Brain microvascular endothelial cell (primary cell): Measurements from ENCODE around the gene ALK.
A peak's percentile ranks its signal among the peaks of the same experiment; 100 is the strongest.

Experiments used
- DNase-seq: peaks from one replicate; pipeline ENCODE4 v3.0.0-alpha.2; 2020
- H3K27ac ChIP-seq: fragments of 250-450 bp; sonication (Bioruptor Pico); 2 replicates; pipeline ENCODE4 v1.5.1; 2020; ENCODE audit warnings: mild to moderate bottlenecking, moderate library complexity
- H3K27me3 ChIP-seq: fragments of 250-450 bp; sonication (Bioruptor Pico); replicated peaks from 2 replicates; pipeline ENCODE4 v1.5.1; 2020; ENCODE audit warnings: mild to moderate bottlenecking
- H3K36me3 ChIP-seq: fragments of 250-450 bp; sonication (Bioruptor Pico); replicated peaks from 2 replicates; pipeline ENCODE4 v1.5.1; 2020; ENCODE audit warnings: mild to moderate bottlenecking
- H3K4me3 ChIP-seq: 2 replicates; pipeline ENCODE4 v1.5.1; 2011; ENCODE audit warnings: low read depth, mild to moderate bottlenecking, control low read depth, low read length, moderate library complexity
- in situ Hi-C: cut with HindIII; loops from 2 replicates; pipeline ENCODE4 v1.10.0; 2017; ENCODE audit warnings: low sequenced_read_pairs, low pct_ligation_motif_present
- TF ChIP-seq, protein P1 (sequence below): IDR thresholded peaks from 2 replicates; pipeline ENCODE4 v1.5.1; 2011; ENCODE audit warnings: low read depth, mild to moderate bottlenecking, moderate library complexity, low read length, control low read depth, inconsistent platforms; ENCODE audit errors: missing control alignments

Gene ALK

DNA sequence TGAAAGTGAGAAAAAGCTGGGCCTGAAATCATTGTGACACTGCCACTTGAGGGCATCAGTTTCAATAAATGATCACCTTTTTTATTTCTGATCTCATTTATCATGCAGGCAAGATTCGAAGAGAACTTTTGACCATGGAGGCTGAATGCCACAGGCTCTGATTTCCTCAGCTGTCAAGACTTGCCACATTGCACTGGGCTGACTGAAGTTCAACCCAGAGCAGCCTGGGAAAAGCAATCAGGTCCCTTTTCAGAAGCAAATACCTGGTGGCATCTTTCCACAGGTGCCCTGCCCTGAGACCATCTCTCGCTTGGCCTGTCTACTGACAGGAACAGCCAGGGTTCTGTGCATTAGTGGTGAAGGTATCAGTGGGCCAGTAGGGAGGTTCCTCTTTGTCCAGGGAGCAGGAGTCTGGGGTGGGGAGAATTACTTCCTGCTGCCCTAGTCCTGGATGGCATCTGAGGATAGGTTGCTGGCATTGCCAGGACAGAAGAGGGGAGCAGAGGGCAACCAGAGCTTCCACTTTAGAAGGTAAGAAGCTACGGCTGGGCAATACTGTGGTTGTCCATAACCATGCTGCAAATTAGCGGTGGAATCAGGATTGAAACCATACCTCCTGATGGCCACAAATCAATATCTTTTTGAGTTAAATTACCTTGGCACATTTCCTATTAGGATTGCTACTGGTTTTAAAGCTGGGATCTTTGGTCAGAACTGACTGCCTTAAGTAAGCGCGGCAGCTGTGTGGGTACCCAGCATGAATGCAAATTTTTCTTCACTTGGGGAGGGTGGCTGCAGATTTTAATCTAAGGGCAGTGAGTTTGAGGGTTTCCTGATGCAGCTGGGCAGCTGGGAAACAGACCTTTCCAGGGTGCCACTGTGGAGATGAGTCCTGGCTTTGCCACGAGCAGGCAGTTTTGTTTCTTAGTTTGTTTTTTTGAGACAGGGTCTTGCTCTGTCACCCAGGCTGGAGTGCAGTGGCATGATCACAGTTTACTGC, 394.5 kb downstream of the ALK start:
- in situ Hi-C loops: no loop called here
- H3K36me3 ChIP-seq: no peaks in the 10 kb centered on the region
- H3K27me3 ChIP-seq: no peaks in the 10 kb centered on the region
- H3K4me3 ChIP-seq: no peak overlapping the region
- no peak for DNase-seq
- TF ChIP-seq, protein P1, sequence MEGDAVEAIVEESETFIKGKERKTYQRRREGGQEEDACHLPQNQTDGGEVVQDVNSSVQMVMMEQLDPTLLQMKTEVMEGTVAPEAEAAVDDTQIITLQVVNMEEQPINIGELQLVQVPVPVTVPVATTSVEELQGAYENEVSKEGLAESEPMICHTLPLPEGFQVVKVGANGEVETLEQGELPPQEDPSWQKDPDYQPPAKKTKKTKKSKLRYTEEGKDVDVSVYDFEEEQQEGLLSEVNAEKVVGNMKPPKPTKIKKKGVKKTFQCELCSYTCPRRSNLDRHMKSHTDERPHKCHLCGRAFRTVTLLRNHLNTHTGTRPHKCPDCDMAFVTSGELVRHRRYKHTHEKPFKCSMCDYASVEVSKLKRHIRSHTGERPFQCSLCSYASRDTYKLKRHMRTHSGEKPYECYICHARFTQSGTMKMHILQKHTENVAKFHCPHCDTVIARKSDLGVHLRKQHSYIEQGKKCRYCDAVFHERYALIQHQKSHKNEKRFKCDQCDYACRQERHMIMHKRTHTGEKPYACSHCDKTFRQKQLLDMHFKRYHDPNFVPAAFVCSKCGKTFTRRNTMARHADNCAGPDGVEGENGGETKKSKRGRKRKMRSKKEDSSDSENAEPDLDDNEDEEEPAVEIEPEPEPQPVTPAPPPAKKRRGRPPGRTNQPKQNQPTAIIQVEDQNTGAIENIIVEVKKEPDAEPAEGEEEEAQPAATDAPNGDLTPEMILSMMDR: no peak
- no peak overlapping the region for H3K27ac ChIP-seq

DNA sequence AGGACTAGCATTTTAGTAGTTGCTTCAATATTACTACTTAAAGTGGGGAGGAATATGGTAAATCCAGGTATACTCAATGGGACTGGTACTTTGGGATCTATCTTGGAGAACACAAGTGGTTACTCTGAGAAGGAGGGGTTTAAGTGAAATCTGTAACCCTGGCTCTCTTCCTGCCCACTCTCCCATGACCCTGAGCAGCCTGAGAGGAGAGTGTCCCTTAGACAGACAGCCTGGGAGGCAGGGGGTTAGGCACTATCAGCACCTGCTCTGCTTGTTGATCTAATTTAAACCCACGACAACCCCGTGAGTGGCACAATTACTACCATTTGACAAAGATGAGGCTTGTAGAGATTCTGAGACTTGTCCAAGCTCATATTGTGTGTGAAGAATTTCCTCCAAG, 395.5 kb downstream of the ALK start:
- Histone ChIP-seq H3K27me3 (no peaks in the 10 kb centered on the region), H3K4me3 (no peak overlapping the region), H3K36me3 (no peaks in the 10 kb centered on the region), H3K27ac (no peak overlapping the region)
- TF ChIP-seq, protein P1: no peak
- DNase-seq: no peak
- in situ Hi-C loops: no loop called here

DNA sequence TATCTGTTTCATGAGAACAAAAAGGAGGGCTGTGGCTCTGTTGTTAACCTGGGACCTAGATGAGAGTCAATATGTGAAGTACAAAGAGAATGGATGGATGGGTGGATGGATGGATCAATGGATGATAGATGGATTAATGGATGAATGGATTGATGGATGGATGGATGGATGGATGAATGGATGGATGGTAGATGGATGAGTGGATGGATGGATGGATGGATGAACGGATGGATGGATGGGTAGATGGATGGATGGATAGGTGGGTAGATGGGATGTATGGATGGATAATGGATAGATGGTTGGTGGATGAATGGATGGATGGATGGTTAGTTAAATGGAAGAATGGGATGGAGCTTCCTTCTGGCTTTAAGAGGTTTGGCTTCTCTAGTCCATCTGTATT, 396.7 kb downstream of the ALK start:
- in situ Hi-C loops: no loop called here
- Histone ChIP-seq H3K4me3 (no peak overlapping the region), H3K27me3 (no peaks in the 10 kb centered on the region), H3K36me3 (no peaks in the 10 kb centered on the region), H3K27ac (no peak overlapping the region)
- TF ChIP-seq, protein P1: no peak
- no peak for DNase-seq

DNA sequence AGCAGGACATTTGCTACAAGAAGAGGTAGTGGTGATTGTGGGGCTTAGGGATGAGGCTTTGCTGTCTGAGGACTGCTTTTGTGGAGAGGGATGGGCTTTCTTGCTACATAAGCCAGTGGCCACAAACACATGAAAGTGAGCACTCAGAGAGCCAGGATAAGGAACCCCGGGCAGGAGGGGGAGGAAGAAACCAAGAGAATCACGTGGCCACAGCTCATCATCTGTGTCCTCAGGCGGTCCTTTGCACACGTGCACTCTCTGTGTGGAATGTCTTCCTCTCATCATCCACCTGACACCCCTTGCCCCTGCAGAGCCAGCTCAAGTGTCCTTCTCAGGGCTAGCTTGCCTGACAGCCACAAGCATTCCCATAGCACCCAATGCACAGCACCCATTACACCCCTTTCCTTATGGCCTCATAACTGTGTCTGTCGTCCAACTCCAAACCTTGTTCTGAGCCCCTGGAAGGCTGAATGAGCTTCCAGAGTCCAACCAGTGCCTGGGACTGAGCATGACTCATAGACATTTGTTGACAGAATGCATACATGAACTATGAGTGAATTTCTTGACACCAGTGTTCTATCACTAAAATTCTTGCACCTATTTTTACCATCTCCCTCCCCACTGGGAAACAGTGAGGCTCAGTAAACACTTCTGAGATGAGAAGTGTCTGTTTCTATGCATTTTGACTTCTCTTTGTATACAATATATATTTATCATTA, 398.3 kb downstream of the ALK start:
- H3K36me3 ChIP-seq: no peaks in the 10 kb centered on the region
- H3K4me3 ChIP-seq: no peak overlapping the region
- peak overlapping the region; percentile 70 for H3K27ac ChIP-seq
- TF ChIP-seq, protein P1: no peak
- no peaks in the 10 kb centered on the region for H3K27me3 ChIP-seq
- in situ Hi-C loops: no loop called here
- DNase-seq: peak; percentile 84

DNA sequence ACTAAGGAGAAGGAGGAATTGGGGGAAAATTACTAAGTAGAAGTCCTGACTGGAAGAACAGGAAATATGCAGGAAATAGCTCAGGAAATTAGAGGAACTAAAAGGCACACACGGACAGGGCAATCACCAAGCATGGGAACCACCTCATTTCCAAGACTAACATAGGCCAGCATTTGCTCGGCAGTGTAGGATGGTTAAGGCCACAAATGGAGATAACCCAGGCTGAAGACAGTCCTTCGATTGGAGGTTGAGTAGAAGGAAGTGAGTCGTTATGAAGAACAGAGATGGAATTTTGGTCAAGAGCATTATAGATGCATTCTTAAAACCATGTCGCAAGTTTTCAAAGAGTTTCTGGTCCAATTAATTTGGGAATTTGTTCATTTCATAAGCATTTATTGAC, 401.4 kb downstream of the ALK start:
- no peak overlapping the region for H3K4me3 ChIP-seq
- TF ChIP-seq, protein P1: no peak
- H3K27ac ChIP-seq: no peak overlapping the region
- no peaks in the 10 kb centered on the region for H3K27me3 ChIP-seq
- in situ Hi-C loops: no loop called here
- no peaks in the 10 kb centered on the region for H3K36me3 ChIP-seq
- peak; percentile 46 for DNase-seq
